ENCODE results near the gene OR10G6.
"Not testable (repeated sequence)": the region's sequence is repeated elsewhere in the genome, so short reads cannot be mapped to it uniquely, and the experiment has no call there.

Gene OR10G6

DNA sequence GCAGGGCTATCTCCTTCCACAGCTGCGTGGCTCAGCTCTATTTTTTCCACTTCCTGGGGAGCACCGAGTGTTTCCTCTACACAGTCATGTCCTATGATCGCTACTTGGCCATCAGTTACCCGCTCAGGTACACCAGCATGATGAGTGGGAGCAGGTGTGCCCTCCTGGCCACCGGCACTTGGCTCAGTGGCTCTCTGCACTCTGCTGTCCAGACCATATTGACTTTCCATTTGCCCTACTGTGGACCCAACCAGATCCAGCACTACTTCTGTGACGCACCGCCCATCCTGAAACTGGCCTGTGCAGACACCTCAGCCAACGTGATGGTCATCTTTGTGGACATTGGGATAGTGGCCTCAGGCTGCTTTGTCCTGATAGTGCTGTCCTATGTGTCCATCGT, 20.9 kb upstream of the OR10G6 start:
- CTCF ChIA-PET; H3K27ac ChIP-seq (ENCODE audit: extremely low read depth, low read depth, low read length); H3K36me3 ChIP-seq (ENCODE audit: control insufficient read depth in 2 of 2, insufficient read depth in 1 of 2, low read length in 2 of 2); H3K9me3 ChIP-seq (ENCODE audit: control insufficient read depth, insufficient read depth, low read depth, low read length); POLR2A ChIA-PET; H3K4me1 ChIP-seq (ENCODE audit: control insufficient read depth, insufficient read depth, low read length); H3K4me3 ChIP-seq (ENCODE audit: low read depth, low read length): not testable (repeated sequence)

DNA sequence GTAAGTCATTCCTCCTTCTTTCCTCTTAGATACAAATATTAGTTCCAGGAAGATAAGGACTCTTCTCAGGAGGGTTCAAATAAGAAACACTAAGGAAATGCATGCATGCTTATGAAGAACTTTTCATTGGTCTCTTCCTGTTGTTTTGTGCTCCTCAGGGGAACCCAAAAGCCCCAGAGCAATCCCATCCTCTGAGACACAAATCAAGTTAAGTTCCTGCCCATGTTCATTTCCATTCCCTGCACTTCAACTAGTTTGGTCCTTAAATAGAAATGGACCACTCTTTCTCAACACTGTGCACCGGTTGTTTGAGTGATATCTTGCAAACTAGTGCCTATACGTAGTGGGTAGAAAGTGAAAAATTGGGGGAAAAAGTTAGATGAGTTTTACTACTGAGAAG, 17.7 kb upstream of the OR10G6 start, which contains the start of gene OR10G4:
Gene OR10G4, plus strand, starts transcription at position 301 of the 400 bp plus-strand sequence. CDS start 2,578 bp downstream, outside the sequence.
- H3K4me3 ChIP-seq (ENCODE audit: low read depth, low read length): no peak within 1 kb of the TSS
- no peaks in the 10 kb centered on the region for H3K4me1 ChIP-seq (ENCODE audit: control insufficient read depth, insufficient read depth, low read length)
- POLR2A ChIA-PET: no interaction called here
- H3K9me3 ChIP-seq (ENCODE audit: control insufficient read depth, insufficient read depth, low read depth, low read length): no peaks in the 10 kb centered on the region
- H3K27ac ChIP-seq (ENCODE audit: extremely low read depth, low read depth, low read length): no peak within 1 kb of the TSS
- TF ChIP-seq ZNF776 (tag by site-specific recombination; IDR thresholded peaks at IDR 0.05; ENCODE audit: borderline replicate concordance) (no peak), ZNF10 (tag by site-specific recombination; IDR thresholded peaks at IDR 0.05) (no peak)
- CTCF ChIA-PET: no interaction called here
- no peaks in the 10 kb centered on the region for H3K36me3 ChIP-seq (ENCODE audit: control insufficient read depth in 2 of 2, insufficient read depth in 1 of 2, low read length in 2 of 2)

- TF ChIP-seq ZNF837 (tag by site-specific recombination; IDR thresholded peaks at IDR 0.05) (no peak), ZNF704 (tag by site-specific recombination; IDR thresholded peaks at IDR 0.05) (no peak), ZNF48 (tag by site-specific recombination; IDR thresholded peaks at IDR 0.05) (no peak), ZNF426 (tag by site-specific recombination; IDR thresholded peaks at IDR 0.05) (no peak), GLIS2 (tag by site-specific recombination; IDR thresholded peaks at IDR 0.05) (no peak), ZNF639 (tag by site-specific recombination; IDR thresholded peaks at IDR 0.05) (no peak)
- ChIA-PET POLR2A (no interaction called here), CTCF (no interaction called here)
- no peak overlapping the region for H3K4me3 ChIP-seq (ENCODE audit: low read depth, low read length)
- no peaks in the 10 kb centered on the region for H3K36me3 ChIP-seq (ENCODE audit: control insufficient read depth in 2 of 2, insufficient read depth in 1 of 2, low read length in 2 of 2)
- H3K4me1 ChIP-seq (ENCODE audit: control insufficient read depth, insufficient read depth, low read length): no peaks in the 10 kb centered on the region
- no peak overlapping the region for H3K27ac ChIP-seq (ENCODE audit: extremely low read depth, low read depth, low read length)
- no peaks in the 10 kb centered on the region for H3K9me3 ChIP-seq (ENCODE audit: control insufficient read depth, insufficient read depth, low read depth, low read length)
These were observed 15.7 kb downstream of the OR10G6 start for GRCh38 chr11:123979311-123979710.

- no peak within 1 kb of the TSS for H3K4me3 ChIP-seq (ENCODE audit: low read depth, low read length)
- no peak for TF ChIP-seq ZSCAN4 (tag by site-specific recombination; IDR thresholded peaks at IDR 0.05)
- no peak for TF ChIP-seq RBAK (tag by site-specific recombination; IDR thresholded peaks at IDR 0.05)
- TF ChIP-seq ZNF768 (tag by site-specific recombination; IDR thresholded peaks at IDR 0.05): no peak
- no peak for TF ChIP-seq SETDB1 (IDR thresholded peaks at IDR 0.05; ENCODE audit: insufficient read length, low read length)
- TF ChIP-seq ZNF585B (tag by site-specific recombination; IDR thresholded peaks at IDR 0.05): no peak
- no peaks in the 10 kb centered on the region for H3K9me3 ChIP-seq (ENCODE audit: control insufficient read depth, insufficient read depth, low read depth, low read length)
- no peak within 1 kb of the TSS for H3K27ac ChIP-seq (ENCODE audit: extremely low read depth, low read depth, low read length)
- ChIA-PET POLR2A (no interaction called here), CTCF (no interaction called here)
- no peaks in the 10 kb centered on the region for H3K36me3 ChIP-seq (ENCODE audit: control insufficient read depth in 2 of 2, insufficient read depth in 1 of 2, low read length in 2 of 2)
- no peaks in the 10 kb centered on the region for H3K4me1 ChIP-seq (ENCODE audit: control insufficient read depth, insufficient read depth, low read length)
These were observed 17.1 kb downstream of the OR10G6 start, which contains the start of gene OR10S1 for GRCh38 chr11:123977731-123978347. Gene OR10S1, minus strand, starts transcription at chr11:123977781. Its CDS starts 117 bp downstream, at chr11:123977664.

Measured in HEK293 (cell line).